ENCODE measurements around the gene PHIP. TPM values are rescaled to one million over a fixed set of nuclear protein-coding genes. Genes with fewer than 3 reads are reported as not detected.

PHIP gene
- total RNA-seq, 1 experiment from 2014 or later, result 53.6 TPM

GRCh38 chr6:78999737-79000136, 78.3 kb downstream of the PHIP start:
- H3K36me3 Mint-ChIP-seq (ENCODE audit: insufficient read depth in 1 of 3, low read depth in 3 of 3), result peaks cover 54 to 84% (median 72%) of the 10 kb centered on the region in 3 experiments
- no peak overlapping the region for H3K9ac ChIP-seq (ENCODE audit: extremely low read depth, insufficient read length, low read length)

More at GRCh38 chr6:78999737-79000136, 78.3 kb downstream of the PHIP start:
- no peaks in the 10 kb centered on the region for H4K20me1 ChIP-seq (ENCODE audit: control insufficient read depth, insufficient read depth, insufficient read length)
- TF ChIP-seq, protein P1, sequence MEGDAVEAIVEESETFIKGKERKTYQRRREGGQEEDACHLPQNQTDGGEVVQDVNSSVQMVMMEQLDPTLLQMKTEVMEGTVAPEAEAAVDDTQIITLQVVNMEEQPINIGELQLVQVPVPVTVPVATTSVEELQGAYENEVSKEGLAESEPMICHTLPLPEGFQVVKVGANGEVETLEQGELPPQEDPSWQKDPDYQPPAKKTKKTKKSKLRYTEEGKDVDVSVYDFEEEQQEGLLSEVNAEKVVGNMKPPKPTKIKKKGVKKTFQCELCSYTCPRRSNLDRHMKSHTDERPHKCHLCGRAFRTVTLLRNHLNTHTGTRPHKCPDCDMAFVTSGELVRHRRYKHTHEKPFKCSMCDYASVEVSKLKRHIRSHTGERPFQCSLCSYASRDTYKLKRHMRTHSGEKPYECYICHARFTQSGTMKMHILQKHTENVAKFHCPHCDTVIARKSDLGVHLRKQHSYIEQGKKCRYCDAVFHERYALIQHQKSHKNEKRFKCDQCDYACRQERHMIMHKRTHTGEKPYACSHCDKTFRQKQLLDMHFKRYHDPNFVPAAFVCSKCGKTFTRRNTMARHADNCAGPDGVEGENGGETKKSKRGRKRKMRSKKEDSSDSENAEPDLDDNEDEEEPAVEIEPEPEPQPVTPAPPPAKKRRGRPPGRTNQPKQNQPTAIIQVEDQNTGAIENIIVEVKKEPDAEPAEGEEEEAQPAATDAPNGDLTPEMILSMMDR (conservative IDR thresholded peaks at IDR 0.05), result no peak
- no peak overlapping the region for H3K4ac ChIP-seq (ENCODE audit: low read depth, low read length)
- no peaks in the 10 kb centered on the region for H3K9me3 ChIP-seq (ENCODE audit: control insufficient read depth, low read depth, low read length)
- no peak overlapping the region for H2AK5ac ChIP-seq (ENCODE audit: insufficient read length, low read length)
- H3T11ph ChIP-seq (ENCODE audit: low read length), result no peak overlapping the region
- H3K4me1 Mint-ChIP-seq, result no peaks in the 10 kb centered on the region
- H3K79me2 ChIP-seq (ENCODE audit: insufficient read depth, low read length), result no peaks in the 10 kb centered on the region
- no peak overlapping the region for H3K4me2 ChIP-seq (ENCODE audit: insufficient read depth, insufficient read length, low read length)
- H4K91ac ChIP-seq (ENCODE audit: insufficient read length, low read depth, low read length), result no peak overlapping the region
- no peak overlapping the region for H3K18ac ChIP-seq (ENCODE audit: insufficient read length, low read depth, low read length)
- no peaks in the 10 kb centered on the region for H3K23me2 ChIP-seq (ENCODE audit: insufficient read length, low read depth, low read length, poor library complexity, severe bottlenecking)
- no peak overlapping the region for H2BK15ac ChIP-seq (ENCODE audit: low read depth, low read length)
- H3K56ac ChIP-seq (ENCODE audit: insufficient read length, low read depth, low read length), result no peak overlapping the region
- no peak overlapping the region for H2BK5ac ChIP-seq (ENCODE audit: insufficient read length, low read length)
- H2BK120ac ChIP-seq (ENCODE audit: low read depth, low read length, poor library complexity, severe bottlenecking), result no peak overlapping the region
- no peaks in the 10 kb centered on the region for H3K27me3 Mint-ChIP-seq (ENCODE audit: low read depth)
- no peaks in the 10 kb centered on the region for H3K27me3 ChIP-seq (ENCODE audit: insufficient read depth, low read length)
- no peak overlapping the region for H3K27ac ChIP-seq (ENCODE audit: insufficient read length, low read depth, low read length)
- no peak overlapping the region for H2BK20ac ChIP-seq (ENCODE audit: low read depth, low read length, poor library complexity, severe bottlenecking)
- no peaks in the 10 kb centered on the region for H3K4me1 ChIP-seq (ENCODE audit: insufficient read depth, low read length)
- H3K27ac Mint-ChIP-seq, result no peak overlapping the region; a peak in 1 of 7 replicates
- no peak overlapping the region for H4K5ac ChIP-seq (ENCODE audit: insufficient read length, low read depth, low read length)
- no peak overlapping the region for H4K8ac ChIP-seq (replicated peaks; ENCODE audit: insufficient read length, low read depth, low read length)
- H3K9me3 Mint-ChIP-seq, result no peaks in the 10 kb centered on the region
- no peak overlapping the region for H2AFZ ChIP-seq (ENCODE audit: low read length)
- no peak overlapping the region for H3K14ac ChIP-seq (ENCODE audit: insufficient read depth, low read length)
- no peak overlapping the region for H3K23ac ChIP-seq (ENCODE audit: insufficient read length, low read depth, low read length)
- no peaks in the 10 kb centered on the region for H3K79me1 ChIP-seq (ENCODE audit: insufficient read depth, low read depth, low read length, poor library complexity, severe bottlenecking)
- DNase-seq, result no peak
- no peak overlapping the region for H2BK12ac ChIP-seq (ENCODE audit: insufficient read length, low read depth, low read length)
- H3K4me3 Mint-ChIP-seq, result no peak overlapping the region

Measured in H9 (cell line).